Ishikawa (cell line): ENCODE results near the gene PCCB.

Experiments used
- CEBPB ChIP-seq: IDR thresholded peaks from 2 replicates; pipeline ENCODE4 v1.6.1; 2012
- CREB1 ChIP-seq: IDR thresholded peaks from 2 replicates; pipeline ENCODE4 v1.6.1; 2012; ENCODE audit warnings: low read depth
- EP300 ChIP-seq: IDR thresholded peaks from 2 replicates; pipeline ENCODE4 v1.6.1; 2012; ENCODE audit warnings: borderline replicate concordance
- FOXM1 ChIP-seq: IDR thresholded peaks from 2 replicates; pipeline ENCODE4 v1.6.1; 2012; ENCODE audit warnings: low read depth, borderline replicate concordance
- NFIC ChIP-seq: IDR thresholded peaks from 2 replicates; pipeline ENCODE4 v1.6.1; 2012
- RAD21 ChIP-seq: IDR thresholded peaks from 2 replicates; pipeline ENCODE4 v1.6.1; 2012; ENCODE audit warnings: low read depth
- TAF1 ChIP-seq: IDR thresholded peaks from 2 replicates; pipeline ENCODE4 v1.6.1; 2012; ENCODE audit warnings: low read depth, mild to moderate bottlenecking
- TCF12 ChIP-seq: IDR thresholded peaks from 2 replicates; pipeline ENCODE4 v1.6.1; 2012; ENCODE audit warnings: low read depth
- TEAD4 ChIP-seq: IDR thresholded peaks from 2 replicates; pipeline ENCODE4 v1.6.1; 2012
- ZBTB7A ChIP-seq: IDR thresholded peaks from 2 replicates; pipeline ENCODE4 v1.6.1; 2012; ENCODE audit warnings: low read depth
- TF ChIP-seq, protein P1 (sequence below): IDR thresholded peaks from 2 replicates; pipeline ENCODE4 v1.6.1; 2012
- TF ChIP-seq, protein P2 (sequence below): IDR thresholded peaks from 2 replicates; pipeline ENCODE4 v1.6.1; 2012; ENCODE audit warnings: low read depth, mild to moderate bottlenecking

GRCh38 chr3:136378011-136378410 is 127.9 kb downstream of the PCCB start:
- no peak for TF ChIP-seq TCF12
- TF ChIP-seq RAD21: no peak
- TF ChIP-seq TEAD4: no peak
- TF ChIP-seq, protein P1, sequence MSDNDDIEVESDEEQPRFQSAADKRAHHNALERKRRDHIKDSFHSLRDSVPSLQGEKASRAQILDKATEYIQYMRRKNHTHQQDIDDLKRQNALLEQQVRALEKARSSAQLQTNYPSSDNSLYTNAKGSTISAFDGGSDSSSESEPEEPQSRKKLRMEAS: no peak
- no peak for TF ChIP-seq ZBTB7A
- no peak for TF ChIP-seq EP300
- TF ChIP-seq, protein P2, sequence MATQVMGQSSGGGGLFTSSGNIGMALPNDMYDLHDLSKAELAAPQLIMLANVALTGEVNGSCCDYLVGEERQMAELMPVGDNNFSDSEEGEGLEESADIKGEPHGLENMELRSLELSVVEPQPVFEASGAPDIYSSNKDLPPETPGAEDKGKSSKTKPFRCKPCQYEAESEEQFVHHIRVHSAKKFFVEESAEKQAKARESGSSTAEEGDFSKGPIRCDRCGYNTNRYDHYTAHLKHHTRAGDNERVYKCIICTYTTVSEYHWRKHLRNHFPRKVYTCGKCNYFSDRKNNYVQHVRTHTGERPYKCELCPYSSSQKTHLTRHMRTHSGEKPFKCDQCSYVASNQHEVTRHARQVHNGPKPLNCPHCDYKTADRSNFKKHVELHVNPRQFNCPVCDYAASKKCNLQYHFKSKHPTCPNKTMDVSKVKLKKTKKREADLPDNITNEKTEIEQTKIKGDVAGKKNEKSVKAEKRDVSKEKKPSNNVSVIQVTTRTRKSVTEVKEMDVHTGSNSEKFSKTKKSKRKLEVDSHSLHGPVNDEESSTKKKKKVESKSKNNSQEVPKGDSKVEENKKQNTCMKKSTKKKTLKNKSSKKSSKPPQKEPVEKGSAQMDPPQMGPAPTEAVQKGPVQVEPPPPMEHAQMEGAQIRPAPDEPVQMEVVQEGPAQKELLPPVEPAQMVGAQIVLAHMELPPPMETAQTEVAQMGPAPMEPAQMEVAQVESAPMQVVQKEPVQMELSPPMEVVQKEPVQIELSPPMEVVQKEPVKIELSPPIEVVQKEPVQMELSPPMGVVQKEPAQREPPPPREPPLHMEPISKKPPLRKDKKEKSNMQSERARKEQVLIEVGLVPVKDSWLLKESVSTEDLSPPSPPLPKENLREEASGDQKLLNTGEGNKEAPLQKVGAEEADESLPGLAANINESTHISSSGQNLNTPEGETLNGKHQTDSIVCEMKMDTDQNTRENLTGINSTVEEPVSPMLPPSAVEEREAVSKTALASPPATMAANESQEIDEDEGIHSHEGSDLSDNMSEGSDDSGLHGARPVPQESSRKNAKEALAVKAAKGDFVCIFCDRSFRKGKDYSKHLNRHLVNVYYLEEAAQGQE: no peak
- no peak for TF ChIP-seq TAF1
- no peak for TF ChIP-seq CREB1
- TF ChIP-seq NFIC: no peak
- TF ChIP-seq FOXM1: no peak
- TF ChIP-seq CEBPB: no peak
